K562 (cell line): ENCODE results near the gene SMARCA4. TPM values are rescaled to one million over a fixed set of nuclear protein-coding genes. Genes with fewer than 3 reads are reported as not detected.
A peak's percentile ranks its signal among the peaks of the same experiment; 100 is the strongest.

ENCODE experiments used
- ATAC-seq: fragments of 200-7000 bp; cut with Tn5 transposase; 3 replicates; pipeline ENCODE4 v1.9.1; 2020; ENCODE audit warnings: moderate library complexity
- BruUV-seq: library from RNA; stranded (reverse); fragments of 400-500 nt; replicated peaks from 2 replicates; lab custom pipeline; 2021; lab: Mats Ljungman, UMichigan
- CTCF ChIA-PET: fragments of 300-600 bp; formaldehyde crosslinking; extraction: SDS; loops from one replicate; lab custom pipeline; 2021; ENCODE audit warnings: low intra/inter-chr PET ratio; lab: Yijun Ruan, JAX
- POLR2A ChIA-PET: fragments of 300-600, 350-650 bp; sonication (Branson Sonifier 250); formaldehyde crosslinking; extraction: SDS; loops from one replicate; lab custom pipeline; 2021; ENCODE audit warnings: antibody characterized with exemption, inconsistent platforms; lab: Yijun Ruan, JAX
- DNase-seq, 4 experiments: peaks; one replicate each; pipeline versions ENCODE4 v3.0.0 to v3.0.0-alpha.2; 2011 to 2018; ENCODE audit warnings: low spot score in 3 of 4, mixed read lengths in 3 of 4; ENCODE audit errors: extremely low read depth in 1 of 4
- FAIRE-seq: peaks from 2 replicates; lab custom pipeline; 2011; peaks lifted over from hg19 to GRCh38; lab: Jason Lieb, UNC
- H2AFZ ChIP-seq: 2 replicates; pipeline ENCODE4 v1.6.0; 2011; ENCODE audit warnings: low read depth, low read length, control low read depth, inconsistent platforms
- H3K27ac ChIP-seq: fragments of 200-600 bp; 3 replicates; pipeline ENCODE4 v1.8.0; 2011; ENCODE audit warnings: low read depth, mild to moderate bottlenecking, control low read depth, inconsistent platforms, low read length, moderate library complexity, mixed read lengths; ENCODE audit errors: extremely low read depth
- H3K27me3 ChIP-seq, 2 experiments: fragments of 300-600 bp in 1 of 2; 2 replicates in 1 of 2; 3 replicates in 1 of 2; pipeline versions ENCODE4 v1.6.0 to v1.8.0; 2011; ENCODE audit warnings: inconsistent platforms in 2 of 2, low read length in 2 of 2, mild to moderate bottlenecking in 1 of 2, mixed read lengths in 1 of 2, moderate library complexity in 1 of 2; ENCODE audit not compliant: control insufficient read depth in 2 of 2, insufficient read depth in 2 of 2
- H3K36me3 ChIP-seq: fragments of 300-600 bp; 3 replicates; pipeline ENCODE4 v1.8.0; 2011; ENCODE audit warnings: mild to moderate bottlenecking, low read length, inconsistent platforms; ENCODE audit not compliant: control insufficient read depth, insufficient read depth
- H3K4me1 ChIP-seq, 2 experiments: fragments of 200-600 bp in 1 of 2; replicated peaks in 1 of 2; 2 replicates in 1 of 2; 3 replicates in 1 of 2; pipeline versions ENCODE4 v1.5.1 to v1.8.0; 2011; ENCODE audit warnings: inconsistent platforms in 2 of 2, low read length in 2 of 2, mild to moderate bottlenecking in 1 of 2, mixed read lengths in 1 of 2, moderate library complexity in 1 of 2; ENCODE audit not compliant: control insufficient read depth in 2 of 2, insufficient read depth in 2 of 2
- H3K4me2 ChIP-seq: 2 replicates; pipeline ENCODE4 v1.6.1; 2011; ENCODE audit warnings: low read length, control low read depth, inconsistent platforms, mixed read lengths; ENCODE audit not compliant: insufficient read depth
- H3K4me3 ChIP-seq: fragments of 200-600 bp; sonication (generic), shearing (Covaris generic); 2 replicates; pipeline ENCODE4 v1.5.1; 2016; ENCODE audit warnings: control low read depth, inconsistent platforms
- H3K79me2 ChIP-seq: fragments of 200-600 bp; 3 replicates; pipeline ENCODE4 v1.8.0; 2011; ENCODE audit warnings: low read length, inconsistent platforms; ENCODE audit not compliant: control insufficient read depth, insufficient read depth
- H3K9ac ChIP-seq, 2 experiments: 2 replicates each; pipeline versions ENCODE4 v1.6.0 to v1.6.1; 2011; ENCODE audit warnings: low read depth in 2 of 2, low read length in 2 of 2, control low read depth in 1 of 2, inconsistent platforms in 1 of 2, mild to moderate bottlenecking in 1 of 2, mixed read lengths in 1 of 2; ENCODE audit not compliant: insufficient read depth in 1 of 2
- H3K9me1 ChIP-seq: one replicate; pipeline ENCODE4 v1.6.0; 2011; ENCODE audit warnings: inconsistent platforms, mild to moderate bottlenecking, low read length, moderate library complexity; ENCODE audit not compliant: control insufficient read depth, insufficient read depth
- H3K9me3 ChIP-seq: replicated peaks from 2 replicates; pipeline ENCODE4 v1.5.1; 2011; ENCODE audit warnings: low read depth, low read length, inconsistent platforms; ENCODE audit not compliant: control insufficient read depth, insufficient read depth
- H4K20me1 ChIP-seq: replicated peaks from 2 replicates; pipeline ENCODE4 v1.6.1; 2011; ENCODE audit warnings: low read length, inconsistent platforms, mixed read lengths; ENCODE audit not compliant: control insufficient read depth, insufficient read depth
- CREB1 ChIP-seq, 2 experiments: sonication (generic) in 1 of 2; formaldehyde crosslinking in 1 of 2; IDR thresholded peaks; 2 replicates each; pipeline versions ENCODE4 v1.6.1 to v1.8.0; 2012 to 2022; ENCODE audit warnings: inconsistent platforms in 1 of 2, mild to moderate bottlenecking in 1 of 2, missing genetic modification reagents in 1 of 2, moderate library complexity in 1 of 2
- POLR2G ChIP-seq: fragments of 200-400 bp; formaldehyde crosslinking; IDR thresholded peaks from 2 replicates; pipeline ENCODE4 v1.6.1; 2017; ENCODE audit warnings: low read depth, mild to moderate bottlenecking, antibody characterized with exemption, low read length, moderate library complexity
- RBM22 ChIP-seq: fragments of 200-400 bp; formaldehyde crosslinking; IDR thresholded peaks from 2 replicates; pipeline ENCODE4 v1.6.1; 2018; ENCODE audit warnings: low read length, low read depth; ENCODE audit not compliant: poor library complexity, severe bottlenecking
- WGBS: fragments of 100-300 bp; shearing (Covaris generic); methylation state at CpG from one replicate; pipeline ENCODE4 v1.1.6; 2016; ENCODE audit warnings: low coverage, mixed read lengths; ENCODE audit not compliant: insufficient coverage; ENCODE audit errors: missing lambda C conversion rate; 5-methylcytosine and 5-hydroxymethylcytosine counted together
- in situ Hi-C: fragments of 300-500 bp; cut with MboI; formaldehyde crosslinking; loops from 4 replicates; pipeline ENCODE4 v1.15.0; 2018; ENCODE audit warnings: inconsistent platforms, mixed read lengths
- intact Hi-C: fragments of 100-400 bp; cut with micrococcal nuclease; formaldehyde crosslinking; loops from 2 replicates; pipeline ENCODE4 v1.14.2; 2022
- polyA plus RNA-seq, 8 experiments: library from polyadenylated mRNA; depleted of rRNA in 4 of 8; stranded (reverse) in 5 of 8; unstranded in 3 of 8; fragments of >200 nt; fragmentation: Nextera tagmentation in 2 of 8; fragmentation: Illumina TruSeq in 1 of 8; extraction: Ambion mirVana in 2 of 8; extraction: Trizol in 1 of 8; gene quantifications; 2 replicates each; pipeline versions ENCODE4 v1.2.1 to v1.2.3, GENCODE V29; 2011 to 2014; ENCODE audit warnings: inconsistent platforms in 1 of 8, missing spikeins in 1 of 8
- total RNA-seq, 7 experiments: library from RNA; depleted of rRNA in 6 of 7; stranded (reverse); fragments of >200 nt in 6 of 7; fragmentation: Illumina TruSeq in 2 of 7; extraction: Trizol in 2 of 7; gene quantifications; 2 replicates each; pipeline versions ENCODE4 v1.2.1 to v1.2.3, GENCODE V29; 2011 to 2021; ENCODE audit warnings: low replicate concordance in 1 of 7

SMARCA4 gene
- total and polyA plus RNA-seq, 9 of the 15 experiments (the other 6 are each of a cell fraction or from before 2014, with no cell fraction given): 19.3 to 207 (median 52.1) TPM

GRCh38 chr19:10915130-10916091 is 45.4 kb upstream of the SMARCA4 start:
- WGBS: 91% methylated on average over 19 of the region's 19 CpGs
- in situ Hi-C loops (no loop called here), intact Hi-C loops (no loop called here)
- TF ChIP-seq POLR2G (peak; percentile 38), RBM22 (peak; percentile 33), CREB1 (IDR thresholded peaks at IDR 0.05) (no peak), CREB1 (CRISPR knock-in tag; IDR thresholded peaks at IDR 0.05) (no peak)
- ATAC-seq (no peak), DNase-seq (no peak), FAIRE-seq (no peak)
- POLR2A ChIA-PET: interaction anchor here (1.0 kb wide), 1 partner anchor 13 kb away, joined by 4 read pairs; no protein-coding TSS in a partner anchor
- Histone ChIP-seq H3K79me2 (no peaks in the 10 kb centered on the region), H3K4me1 (peaks cover 0 to 38% of the 10 kb centered on the region in 2 experiments; a peak in 2 of 5 replicates), H2AFZ (no peak overlapping the region), H3K9me3 (no peaks in the 10 kb centered on the region), H3K4me2 (no peak overlapping the region), H3K4me3 (no peak overlapping the region), H3K9me1 (peaks cover 5% of the 10 kb centered on the region), H3K27me3 (no peaks in the 10 kb centered on the region), H3K9ac (peak overlapping the region in 1 of 2 experiments; percentile 58; a peak in 2 of 4 replicates), H3K27ac (no peak overlapping the region), H4K20me1 (no peaks in the 10 kb centered on the region), H3K36me3 (peaks cover 71% of the 10 kb centered on the region; the same call in 1 of the 3 replicates)
- BruUV-seq: no TSS peak
- CTCF ChIA-PET: no interaction called here
